K562 (cell line): Measurements from ENCODE around the gene SLC25A17. TPM values are rescaled to one million over a fixed set of nuclear protein-coding genes. Genes with fewer than 3 reads are reported as not detected.

Source experiments
- ATAC-seq: fragments of 200-7000 bp; cut with Tn5 transposase; 3 replicates; pipeline ENCODE4 v1.9.1; 2020; ENCODE audit warnings: moderate library complexity
- BruUV-seq: library from RNA; stranded (reverse); fragments of 400-500 nt; replicated peaks from 2 replicates; lab custom pipeline; 2021; lab: Mats Ljungman, UMichigan
- CTCF ChIA-PET: fragments of 300-600 bp; formaldehyde crosslinking; extraction: SDS; loops from one replicate; lab custom pipeline; 2021; ENCODE audit warnings: low intra/inter-chr PET ratio; lab: Yijun Ruan, JAX
- POLR2A ChIA-PET: fragments of 300-600, 350-650 bp; sonication (Branson Sonifier 250); formaldehyde crosslinking; extraction: SDS; loops from one replicate; lab custom pipeline; 2021; ENCODE audit warnings: antibody characterized with exemption, inconsistent platforms; lab: Yijun Ruan, JAX
- DNase-seq, 4 experiments: peaks; one replicate each; pipeline versions ENCODE4 v3.0.0 to v3.0.0-alpha.2; 2011 to 2018; ENCODE audit warnings: low spot score in 3 of 4, mixed read lengths in 3 of 4; ENCODE audit errors: extremely low read depth in 1 of 4
- FAIRE-seq: peaks from 2 replicates; lab custom pipeline; 2011; peaks lifted over from hg19 to GRCh38; lab: Jason Lieb, UNC
- H2AFZ ChIP-seq: 2 replicates; pipeline ENCODE4 v1.6.0; 2011; ENCODE audit warnings: low read depth, low read length, control low read depth, inconsistent platforms
- H3K27ac ChIP-seq: fragments of 200-600 bp; 3 replicates; pipeline ENCODE4 v1.8.0; 2011; ENCODE audit warnings: low read depth, mild to moderate bottlenecking, control low read depth, inconsistent platforms, low read length, moderate library complexity, mixed read lengths; ENCODE audit errors: extremely low read depth
- H3K27me3 ChIP-seq, 2 experiments: fragments of 300-600 bp in 1 of 2; 2 replicates in 1 of 2; 3 replicates in 1 of 2; pipeline versions ENCODE4 v1.6.0 to v1.8.0; 2011; ENCODE audit warnings: inconsistent platforms in 2 of 2, low read length in 2 of 2, mild to moderate bottlenecking in 1 of 2, mixed read lengths in 1 of 2, moderate library complexity in 1 of 2; ENCODE audit not compliant: control insufficient read depth in 2 of 2, insufficient read depth in 2 of 2
- H3K36me3 ChIP-seq: fragments of 300-600 bp; 3 replicates; pipeline ENCODE4 v1.8.0; 2011; ENCODE audit warnings: mild to moderate bottlenecking, low read length, inconsistent platforms; ENCODE audit not compliant: control insufficient read depth, insufficient read depth
- H3K4me1 ChIP-seq, 2 experiments: fragments of 200-600 bp in 1 of 2; replicated peaks in 1 of 2; 2 replicates in 1 of 2; 3 replicates in 1 of 2; pipeline versions ENCODE4 v1.5.1 to v1.8.0; 2011; ENCODE audit warnings: inconsistent platforms in 2 of 2, low read length in 2 of 2, mild to moderate bottlenecking in 1 of 2, mixed read lengths in 1 of 2, moderate library complexity in 1 of 2; ENCODE audit not compliant: control insufficient read depth in 2 of 2, insufficient read depth in 2 of 2
- H3K4me2 ChIP-seq: 2 replicates; pipeline ENCODE4 v1.6.1; 2011; ENCODE audit warnings: low read length, control low read depth, inconsistent platforms, mixed read lengths; ENCODE audit not compliant: insufficient read depth
- H3K4me3 ChIP-seq: fragments of 200-600 bp; sonication (generic), shearing (Covaris generic); 2 replicates; pipeline ENCODE4 v1.5.1; 2016; ENCODE audit warnings: control low read depth, inconsistent platforms
- H3K79me2 ChIP-seq: fragments of 200-600 bp; 3 replicates; pipeline ENCODE4 v1.8.0; 2011; ENCODE audit warnings: low read length, inconsistent platforms; ENCODE audit not compliant: control insufficient read depth, insufficient read depth
- H3K9ac ChIP-seq, 2 experiments: 2 replicates each; pipeline versions ENCODE4 v1.6.0 to v1.6.1; 2011; ENCODE audit warnings: low read depth in 2 of 2, low read length in 2 of 2, control low read depth in 1 of 2, inconsistent platforms in 1 of 2, mild to moderate bottlenecking in 1 of 2, mixed read lengths in 1 of 2; ENCODE audit not compliant: insufficient read depth in 1 of 2
- H3K9me1 ChIP-seq: one replicate; pipeline ENCODE4 v1.6.0; 2011; ENCODE audit warnings: inconsistent platforms, mild to moderate bottlenecking, low read length, moderate library complexity; ENCODE audit not compliant: control insufficient read depth, insufficient read depth
- H3K9me3 ChIP-seq: replicated peaks from 2 replicates; pipeline ENCODE4 v1.5.1; 2011; ENCODE audit warnings: low read depth, low read length, inconsistent platforms; ENCODE audit not compliant: control insufficient read depth, insufficient read depth
- H4K20me1 ChIP-seq: replicated peaks from 2 replicates; pipeline ENCODE4 v1.6.1; 2011; ENCODE audit warnings: low read length, inconsistent platforms, mixed read lengths; ENCODE audit not compliant: control insufficient read depth, insufficient read depth
- E2F5 ChIP-seq: sonication (generic); formaldehyde crosslinking; IDR thresholded peaks from 2 replicates; pipeline ENCODE4 v1.8.0; 2022; ENCODE audit warnings: mild to moderate bottlenecking, missing genetic modification reagents
- HDGF ChIP-seq: fragments of 450-650 bp; IDR thresholded peaks from 2 replicates; pipeline ENCODE4 v1.6.1; 2016
- HMGXB4 ChIP-seq: sonication (generic); formaldehyde crosslinking; IDR thresholded peaks from 2 replicates; pipeline ENCODE4 v1.8.1; 2023; ENCODE audit warnings: mild to moderate bottlenecking, missing genetic modification reagents
- HNRNPL ChIP-seq: fragments of 200-400 bp; formaldehyde crosslinking; IDR thresholded peaks from 2 replicates; pipeline ENCODE4 v1.6.1; 2017; ENCODE audit warnings: low read depth, mild to moderate bottlenecking, low read length
- HNRNPUL1 ChIP-seq: fragments of 200-400 bp; formaldehyde crosslinking; IDR thresholded peaks from 2 replicates; pipeline ENCODE4 v1.6.1; 2017; ENCODE audit warnings: low read length
- IFI16 ChIP-seq: fragments of 250-450 bp; sonication (Bioruptor Pico); IDR thresholded peaks from 2 replicates; pipeline ENCODE4 v2.1.2; 2022; ENCODE audit warnings: mild to moderate bottlenecking, inconsistent platforms
- MNT ChIP-seq, 2 experiments: fragments of 450-650 bp; conservative IDR thresholded peaks; 2 replicates each; pipeline ENCODE4 v1.6.1; 2017; ENCODE audit warnings: mild to moderate bottlenecking in 2 of 2, moderate library complexity in 2 of 2
- NCOA2 ChIP-seq, 2 experiments: fragments of 450-650 bp; IDR thresholded peaks; 2 replicates each; pipeline ENCODE4 v1.6.1; 2018; ENCODE audit warnings: mild to moderate bottlenecking in 2 of 2, moderate library complexity in 1 of 2; ENCODE audit not compliant: partially characterized antibody in 2 of 2
- NRF1 ChIP-seq, 2 experiments: fragments of 450-650 bp; IDR thresholded peaks in 1 of 2; conservative IDR thresholded peaks in 1 of 2; 2 replicates each; pipeline ENCODE4 v1.6.1; 2014; ENCODE audit warnings: mild to moderate bottlenecking in 2 of 2
- POLR2A ChIP-seq: fragments of 450-650 bp; conservative IDR thresholded peaks from 2 replicates; pipeline ENCODE4 v1.6.1; 2016
- RBM17 ChIP-seq: fragments of 200-400 bp; formaldehyde crosslinking; IDR thresholded peaks from 2 replicates; pipeline ENCODE4 v1.6.1; 2017; ENCODE audit warnings: low read depth, mild to moderate bottlenecking, low read length, borderline replicate concordance
- XRCC5 ChIP-seq: fragments of 200-400 bp; formaldehyde crosslinking; IDR thresholded peaks from 2 replicates; pipeline ENCODE4 v1.6.1; 2017; ENCODE audit warnings: low read depth, mild to moderate bottlenecking, low read length
- ZNF184 ChIP-seq: sonication (generic); formaldehyde crosslinking; IDR thresholded peaks from 2 replicates; pipeline ENCODE4 v1.5.0; 2020; ENCODE audit warnings: missing genetic modification reagents
- ZNF408 ChIP-seq: fragments of 250-450 bp; sonication (Bioruptor Pico); IDR thresholded peaks from 2 replicates; pipeline ENCODE4 v1.4.0; 2020; ENCODE audit warnings: low read depth, mild to moderate bottlenecking, moderate library complexity
- ZNF436 ChIP-seq: fragments of 250-450, 450-650 bp; sonication (Bioruptor Pico); formaldehyde crosslinking; IDR thresholded peaks from 2 replicates; pipeline ENCODE4 v1.7.0; 2020; ENCODE audit warnings: mild to moderate bottlenecking
- ZNF830 ChIP-seq: fragments of 250-450 bp; sonication (Bioruptor Pico); IDR thresholded peaks from 2 replicates; pipeline ENCODE4 v1.5.0; 2021; ENCODE audit warnings: mild to moderate bottlenecking
- WGBS: fragments of 100-300 bp; shearing (Covaris generic); methylation state at CpG from one replicate; pipeline ENCODE4 v1.1.6; 2016; ENCODE audit warnings: low coverage, mixed read lengths; ENCODE audit not compliant: insufficient coverage; ENCODE audit errors: missing lambda C conversion rate; 5-methylcytosine and 5-hydroxymethylcytosine counted together
- in situ Hi-C: fragments of 300-500 bp; cut with MboI; formaldehyde crosslinking; loops from 4 replicates; pipeline ENCODE4 v1.15.0; 2018; ENCODE audit warnings: inconsistent platforms, mixed read lengths
- intact Hi-C: fragments of 100-400 bp; cut with micrococcal nuclease; formaldehyde crosslinking; loops from 2 replicates; pipeline ENCODE4 v1.14.2; 2022
- polyA plus RNA-seq, 8 experiments: library from polyadenylated mRNA; depleted of rRNA in 4 of 8; stranded (reverse) in 5 of 8; unstranded in 3 of 8; fragments of >200 nt; fragmentation: Nextera tagmentation in 2 of 8; fragmentation: Illumina TruSeq in 1 of 8; extraction: Ambion mirVana in 2 of 8; extraction: Trizol in 1 of 8; gene quantifications; 2 replicates each; pipeline versions ENCODE4 v1.2.1 to v1.2.3, GENCODE V29; 2011 to 2014; ENCODE audit warnings: inconsistent platforms in 1 of 8, missing spikeins in 1 of 8
- total RNA-seq, 7 experiments: library from RNA; depleted of rRNA in 6 of 7; stranded (reverse); fragments of >200 nt in 6 of 7; fragmentation: Illumina TruSeq in 2 of 7; extraction: Trizol in 2 of 7; gene quantifications; 2 replicates each; pipeline versions ENCODE4 v1.2.1 to v1.2.3, GENCODE V29; 2011 to 2021; ENCODE audit warnings: low replicate concordance in 1 of 7

The SLC25A17 gene
- total and polyA plus RNA-seq, 9 of the 15 experiments (the other 6 are each of a cell fraction or from before 2014, with no cell fraction given), result 32.6 to 136 (median 56.2) TPM

- H4K20me1 ChIP-seq, result no peaks in the 10 kb centered on the region
- H3K4me2 ChIP-seq, result no peak overlapping the region
- H3K9me3 ChIP-seq, result no peaks in the 10 kb centered on the region
- H2AFZ ChIP-seq, result no peak overlapping the region
- no peak overlapping the region for H3K9ac ChIP-seq
- no peak overlapping the region for H3K27ac ChIP-seq
- DNase-seq (no peak), FAIRE-seq (no peak), ATAC-seq (no peak)
- peaks cover 40% of the 10 kb centered on the region for H3K79me2 ChIP-seq
- no peak overlapping the region for H3K4me3 ChIP-seq
- 94% methylated on average over 3 of the region's 3 CpGs for WGBS
- in situ Hi-C loops (no loop called here), intact Hi-C loops (no loop called here)
- no peaks in the 10 kb centered on the region; a peak in 1 of 5 replicates for H3K4me1 ChIP-seq
- peaks cover 90% of the 10 kb centered on the region for H3K36me3 ChIP-seq
- TF ChIP-seq HMGXB4 (CRISPR knock-in tag) (no peak), XRCC5 (no peak), ZNF408 (CRISPR knock-in tag) (no peak), MNT (conservative IDR thresholded peaks at IDR 0.05) (no peak), E2F5 (CRISPR knock-in tag) (no peak), NCOA2 (IDR thresholded peaks at IDR 0.05; ENCODE audit: partially characterized antibody in 2 of 2) (no peak), ZNF184 (CRISPR knock-in tag) (no peak), HNRNPL (no peak), IFI16 (CRISPR knock-in tag) (no peak), HNRNPUL1 (no peak), NRF1 (conservative IDR thresholded peaks at IDR 0.05 in 1 of 2, IDR thresholded peaks at IDR 0.05 in 1 of 2) (no peak), HDGF (no peak), POLR2A (no peak), ZNF436 (no peak), RBM17 (no peak), ZNF830 (CRISPR knock-in tag) (no peak)
- H3K27me3 ChIP-seq, result no peaks in the 10 kb centered on the region
- ChIA-PET CTCF (no interaction called here), POLR2A (no interaction called here)
- BruUV-seq, result no TSS peak
- H3K9me1 ChIP-seq, result no peaks in the 10 kb centered on the region
Observed at GRCh38 chr22:40844951-40845350, 25.8 kb upstream of the SLC25A17 start.
